SKM-1 treated with dmso at 0.1 percent for 144 hours (cell line): ENCODE measurements around the gene FERMT3.
"Not testable (repeated sequence)": the region's sequence is repeated elsewhere in the genome, so short reads cannot be mapped to it uniquely, and the experiment has no call there.

Experiments
- DNase-seq: peaks from one replicate; lab custom pipeline; 2025; ENCODE audit not compliant: unreplicated experiment; lab: John Stamatoyannopoulos, UW

The FERMT3 gene

DNA sequence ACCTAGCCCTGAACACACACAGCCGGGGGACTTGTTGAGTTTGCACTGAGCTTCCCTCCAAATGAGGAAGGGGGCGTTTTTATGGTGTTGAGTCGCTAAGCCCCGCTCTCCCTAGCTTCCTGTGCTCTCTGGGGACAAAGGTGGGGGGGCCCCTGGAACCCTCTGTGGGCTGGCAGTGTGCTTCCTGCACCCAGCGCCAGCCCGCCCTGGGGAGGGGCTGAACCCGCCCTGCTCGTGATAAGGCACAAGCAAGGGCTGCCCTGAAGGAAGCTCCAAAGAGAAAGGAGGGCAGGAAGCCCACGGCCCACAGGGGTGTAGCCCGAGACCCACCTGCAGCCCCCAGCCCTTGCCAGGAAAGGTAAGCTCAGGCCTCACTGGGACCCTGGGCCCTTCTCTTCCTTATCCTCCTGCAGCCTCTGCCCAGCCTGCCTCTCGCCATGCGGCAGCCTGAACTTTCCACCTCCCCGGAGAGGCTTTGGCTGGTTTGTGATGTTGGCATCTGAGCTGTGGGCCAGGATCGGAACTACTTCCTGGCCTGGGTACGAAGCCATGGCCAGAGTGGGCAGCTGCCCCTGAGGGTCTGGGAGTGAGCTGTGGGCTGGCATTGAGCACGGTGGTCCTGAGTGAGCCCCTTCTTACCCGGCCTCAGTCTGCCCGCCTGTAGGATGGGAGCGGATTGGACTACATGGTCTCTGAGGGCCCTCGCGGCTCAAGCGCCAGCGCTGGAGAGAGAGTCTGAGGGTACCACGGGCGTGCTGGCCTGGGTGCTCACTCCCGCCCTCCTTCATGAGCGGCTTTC is at the start of gene FERMT3:
Gene FERMT3 (plus strand): TSS at position 265 of the 799 bp plus-strand sequence. CDS start 644 bp downstream, outside the sequence.
- DNase-seq, result peak; percentile 72

DNA sequence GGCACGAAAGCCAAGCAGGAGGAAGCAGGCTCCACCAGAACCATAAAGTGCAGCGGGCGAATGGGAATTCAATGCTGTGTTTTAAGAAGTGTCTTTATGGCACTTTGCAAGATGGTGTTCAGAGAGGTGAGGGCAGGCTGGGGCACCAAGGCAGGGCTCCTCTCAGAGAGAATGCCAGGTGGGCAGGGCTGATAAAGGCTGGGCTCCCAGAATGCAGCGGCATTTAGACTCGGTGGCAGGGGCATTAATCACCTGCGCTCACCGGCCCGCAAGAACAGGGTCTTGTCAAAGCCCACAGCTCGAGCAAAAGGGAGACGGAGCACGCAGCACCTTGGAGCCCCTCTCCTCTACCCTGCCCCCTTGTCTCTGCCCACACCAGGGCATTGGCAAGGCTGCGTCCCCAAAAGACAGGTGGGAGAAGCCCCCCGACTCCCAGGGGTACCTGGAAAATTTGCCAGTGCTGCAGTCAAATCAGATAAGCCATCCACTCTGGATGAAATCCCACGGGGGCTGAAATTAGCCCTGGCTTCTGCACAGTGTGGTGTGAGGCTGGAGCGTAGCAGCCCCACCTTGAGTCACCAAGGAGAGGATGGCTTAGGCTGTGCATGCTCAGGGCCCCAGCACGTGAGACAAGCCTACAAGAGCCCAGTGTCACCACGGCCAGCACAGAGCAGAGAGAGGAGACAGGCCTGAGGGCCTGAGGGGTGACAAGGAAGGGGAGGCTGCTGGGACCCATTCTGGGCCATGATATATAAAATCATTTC is 48.7 kb upstream of the FERMT3 start:
- no peak for DNase-seq

DNA sequence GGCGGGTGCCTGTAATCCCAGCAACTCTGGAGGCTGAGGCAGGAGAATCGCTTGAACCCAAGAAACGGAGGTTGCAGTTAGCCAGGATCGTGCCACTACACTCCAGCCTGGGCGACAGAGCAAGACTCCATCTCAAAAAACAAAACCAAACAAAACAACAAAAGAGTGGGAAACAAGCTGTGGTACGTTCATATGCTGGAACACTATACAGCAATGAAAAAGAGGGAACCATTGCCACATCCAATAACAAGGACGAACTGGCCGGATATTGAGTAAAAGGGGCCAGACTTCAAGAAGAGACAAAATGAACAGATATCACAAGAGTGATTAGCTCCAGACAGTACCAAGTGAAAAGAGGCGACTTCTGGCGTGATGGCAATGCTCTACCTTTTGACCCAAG is 45.5 kb upstream of the FERMT3 start:
- no peak for DNase-seq

DNA sequence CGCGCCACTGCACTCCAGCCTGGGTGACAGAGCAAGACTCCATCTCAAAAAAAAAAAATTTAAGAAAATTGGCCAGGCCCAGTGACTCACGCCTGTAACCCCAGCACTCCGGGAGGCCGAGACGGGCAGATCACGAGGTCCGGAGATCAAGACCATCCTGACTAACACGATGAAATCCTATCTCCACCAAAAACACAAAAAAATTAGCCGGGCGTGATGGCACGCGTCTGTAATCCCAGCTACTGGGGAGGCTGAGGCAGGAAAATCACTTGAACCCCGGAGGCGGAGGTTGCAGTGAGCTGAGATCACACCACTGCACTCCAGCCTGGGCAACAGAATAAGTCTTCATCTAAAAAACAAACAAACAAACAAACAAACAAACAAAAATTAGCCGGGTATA is 43.8 kb upstream of the FERMT3 start:
- DNase-seq, result not testable (repeated sequence)

DNA sequence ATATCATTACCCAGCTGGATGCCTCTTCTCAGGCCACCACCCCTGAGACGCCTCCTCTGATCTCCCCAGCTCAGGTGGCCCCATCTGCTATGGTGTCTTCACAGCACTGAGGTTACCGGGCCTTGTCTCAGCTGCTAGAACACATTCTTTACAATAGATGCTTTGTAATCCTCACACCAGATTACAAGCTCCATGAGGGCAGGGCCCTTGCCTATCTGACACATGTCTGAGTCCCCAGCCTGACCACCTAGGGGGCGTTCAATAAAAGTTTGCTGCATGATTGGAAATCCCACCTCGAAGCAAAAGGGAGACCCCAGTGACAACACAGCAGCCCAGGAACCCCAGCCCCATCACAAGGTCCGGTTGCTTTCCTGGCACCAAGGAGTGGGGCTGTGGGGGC is 42.6 kb upstream of the FERMT3 start:
- no peak for DNase-seq

DNA sequence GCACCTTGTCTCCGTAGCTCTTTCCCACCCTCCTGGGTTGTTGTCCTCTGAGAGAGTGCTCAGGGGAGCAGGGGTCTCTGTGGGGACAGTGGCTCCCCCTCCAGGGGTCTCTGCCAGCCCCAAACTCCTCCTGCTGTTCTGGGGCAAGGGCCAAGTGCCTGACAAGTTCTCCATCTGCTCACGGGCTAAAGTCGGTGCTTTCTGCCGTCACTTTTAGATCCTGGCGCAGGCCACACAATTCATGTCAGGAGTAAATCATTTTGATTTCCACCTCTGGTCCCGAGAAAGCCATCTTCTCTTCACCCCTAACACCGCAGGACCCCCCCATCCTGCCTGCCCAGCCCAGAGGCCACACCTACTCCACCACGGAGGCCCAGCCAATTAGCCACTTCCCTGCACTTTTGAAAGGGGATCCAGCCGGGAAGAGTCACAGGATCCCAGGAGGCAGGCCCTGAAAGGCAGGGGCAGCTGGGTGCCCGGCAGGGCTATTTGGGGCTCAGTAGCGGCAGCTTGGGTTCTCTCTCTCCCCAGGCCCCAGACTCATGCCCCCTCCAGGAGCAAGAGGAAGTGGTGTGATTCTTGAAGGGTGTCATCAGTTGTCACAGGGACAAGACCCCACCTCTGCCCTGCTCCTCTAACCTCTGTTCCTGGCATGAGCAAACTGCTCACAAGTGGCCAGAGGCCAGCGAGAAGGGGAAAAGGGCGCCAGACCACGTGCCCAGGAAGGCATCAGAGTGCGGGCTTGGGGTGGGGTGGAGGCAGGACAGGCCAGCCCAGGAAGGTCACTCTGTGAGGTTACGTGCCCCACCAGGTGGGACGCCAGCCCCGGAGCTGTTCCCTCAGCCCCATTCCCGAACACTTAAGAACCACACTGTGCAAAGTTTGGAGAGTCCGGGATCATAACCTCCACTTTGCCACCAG is 41.9 kb upstream of the FERMT3 start:
- DNase-seq, result no peak

DNA sequence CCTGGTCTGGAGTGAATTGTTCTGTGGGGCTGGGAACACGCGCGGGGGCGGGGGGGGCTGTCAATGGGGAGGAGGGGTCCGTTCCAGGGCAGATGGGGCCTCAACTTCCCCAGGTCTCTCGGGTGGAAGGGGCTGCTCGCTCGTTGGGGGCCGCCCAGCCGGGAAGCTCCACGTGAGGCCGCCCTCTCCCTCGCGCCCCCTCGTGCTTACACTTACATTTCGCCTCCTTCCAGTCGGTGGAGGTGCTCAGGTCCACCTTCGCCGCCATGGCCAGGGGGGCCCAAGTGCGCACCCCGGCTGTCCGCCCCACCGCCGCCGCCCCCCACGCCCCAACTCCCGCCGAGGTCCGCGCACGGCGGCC is 41.1 kb upstream of the FERMT3 start:
- no peak for DNase-seq

DNA sequence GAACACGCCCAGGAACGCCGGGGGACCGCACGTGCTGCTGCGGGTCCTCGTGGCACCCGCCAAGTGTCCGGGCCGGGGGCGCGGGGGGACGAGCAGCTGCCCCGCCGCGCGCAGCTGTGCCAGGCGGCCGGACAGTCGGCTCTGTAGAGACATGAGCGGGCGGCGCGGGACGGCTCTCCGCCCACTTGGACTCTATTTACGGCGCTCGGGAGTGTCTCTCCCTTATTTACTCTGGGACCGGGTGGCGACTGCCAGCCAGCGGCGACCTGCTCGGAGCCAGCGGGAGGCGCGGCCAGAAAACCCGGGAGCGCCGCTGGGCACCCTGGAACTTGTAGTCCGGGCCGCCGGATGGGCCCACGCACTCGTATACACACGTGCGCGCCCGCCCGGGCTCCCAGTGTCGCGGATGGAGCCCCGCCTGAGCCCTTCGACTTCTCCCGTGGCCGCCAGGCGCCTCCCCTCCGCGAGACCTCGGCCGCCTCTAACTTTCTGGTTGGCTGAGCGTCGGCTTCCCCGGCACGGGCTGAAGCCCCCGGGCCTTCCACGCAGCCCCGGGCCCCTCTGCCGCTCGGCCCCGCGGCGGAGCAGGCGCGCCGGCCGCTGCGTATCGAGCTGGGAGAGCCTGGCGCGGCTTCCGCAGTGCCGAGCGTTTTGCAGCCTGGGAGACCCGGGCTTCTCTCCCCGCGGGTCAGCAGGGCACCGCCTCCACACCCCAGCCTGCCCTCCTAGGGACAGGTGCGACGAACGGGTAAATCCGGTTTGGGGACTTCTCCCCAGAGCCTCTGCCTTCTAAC is 40.5 kb upstream of the FERMT3 start, which contains the start of gene MACROD1:
Gene MACROD1 (minus strand): TSS at position 272 of the 794 bp plus-strand sequence. CDS start 119 bp downstream, at position 153.
- DNase-seq, result peak; percentile 78

DNA sequence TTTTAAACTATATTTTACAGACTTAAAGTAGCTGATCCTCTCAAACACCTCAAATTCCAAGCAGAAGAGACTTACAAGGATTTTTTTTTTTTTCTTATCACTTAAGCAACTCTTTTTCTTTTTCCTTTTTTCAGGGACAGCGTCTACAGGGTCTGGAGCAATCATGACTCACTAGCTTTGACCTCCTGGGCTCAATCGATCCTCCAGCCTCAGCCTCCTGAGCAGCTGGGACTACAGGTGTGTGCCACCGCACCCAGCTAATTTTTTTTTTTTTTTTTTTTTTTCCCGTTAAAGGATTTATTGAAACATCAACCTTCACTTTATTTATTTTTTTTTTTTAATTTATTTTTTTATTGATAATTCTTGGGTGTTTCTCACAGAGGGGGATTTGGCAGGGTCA is 36.1 kb upstream of the FERMT3 start:
- no peak for DNase-seq

DNA sequence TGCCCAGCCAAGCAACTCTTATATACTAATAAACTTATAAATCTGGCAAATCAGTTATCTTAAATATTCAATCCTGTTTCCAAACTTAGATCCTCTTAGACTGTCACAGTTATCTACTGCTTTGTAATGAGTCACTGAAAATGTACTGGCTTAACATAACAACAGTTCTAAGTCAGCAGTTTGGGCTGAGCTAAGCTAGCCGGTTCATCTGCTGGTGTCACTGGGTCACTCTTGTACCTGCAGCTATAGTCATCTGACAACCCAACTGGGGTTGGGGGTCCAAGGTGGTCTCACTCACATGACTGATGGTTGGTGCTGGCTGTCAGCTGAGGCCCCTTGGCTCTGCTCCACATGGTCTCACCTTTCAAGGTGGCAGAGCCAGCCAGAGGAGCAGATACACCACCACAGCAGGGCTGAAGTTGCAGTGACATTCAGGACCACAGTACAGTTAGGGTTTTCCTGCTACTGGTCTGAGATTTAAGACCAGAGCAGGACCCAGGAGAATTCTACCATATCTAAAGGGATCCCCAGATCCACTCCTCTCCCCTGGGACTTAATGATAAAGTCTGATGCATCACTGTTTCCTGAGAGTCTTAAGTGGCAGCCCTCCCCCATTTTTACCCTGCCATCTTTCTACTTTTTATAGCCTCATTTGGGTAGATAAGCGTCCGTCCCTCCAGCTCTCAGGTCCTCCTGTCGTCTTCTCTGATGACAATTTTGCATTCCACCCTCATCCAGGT is 32.7 kb upstream of the FERMT3 start:
- no peak for DNase-seq

DNA sequence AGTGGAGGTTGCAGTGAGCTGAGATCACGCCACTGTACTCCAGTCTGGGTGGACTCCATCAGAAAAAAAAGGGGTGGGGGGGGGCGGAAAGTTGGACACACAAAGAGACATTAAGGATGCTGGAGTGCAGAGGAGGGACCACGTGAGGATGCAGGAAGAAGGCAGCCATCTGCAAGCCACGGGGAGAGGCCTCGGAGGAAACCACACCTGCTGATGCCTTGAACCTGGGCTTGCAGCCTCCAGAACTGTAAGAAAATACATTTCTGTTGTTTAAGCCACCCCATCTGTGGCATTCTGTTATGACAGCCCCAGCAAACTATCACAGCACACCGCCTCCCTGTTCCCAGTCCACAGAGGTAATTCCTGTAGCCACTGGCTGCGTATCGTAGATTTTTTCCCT is 29.8 kb upstream of the FERMT3 start:
- DNase-seq, result no peak

DNA sequence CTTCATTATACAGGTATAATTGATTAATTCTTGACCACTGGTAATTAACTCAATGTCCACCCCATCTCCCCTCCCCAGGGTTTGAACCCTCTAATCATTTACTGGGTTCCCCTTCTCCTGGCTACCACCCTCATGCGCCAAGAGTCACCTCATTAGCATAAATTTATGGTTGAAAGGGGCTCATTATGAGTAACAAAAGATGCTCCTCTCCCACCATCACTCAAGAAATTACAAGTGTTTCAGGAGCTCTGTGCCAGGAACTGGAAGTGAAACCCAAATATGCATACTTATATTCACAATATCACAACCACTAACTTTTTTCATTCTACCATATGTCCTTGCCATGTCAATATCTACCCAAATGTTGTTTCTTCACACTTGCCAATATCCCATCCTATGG is 28.3 kb upstream of the FERMT3 start:
- no peak for DNase-seq

DNA sequence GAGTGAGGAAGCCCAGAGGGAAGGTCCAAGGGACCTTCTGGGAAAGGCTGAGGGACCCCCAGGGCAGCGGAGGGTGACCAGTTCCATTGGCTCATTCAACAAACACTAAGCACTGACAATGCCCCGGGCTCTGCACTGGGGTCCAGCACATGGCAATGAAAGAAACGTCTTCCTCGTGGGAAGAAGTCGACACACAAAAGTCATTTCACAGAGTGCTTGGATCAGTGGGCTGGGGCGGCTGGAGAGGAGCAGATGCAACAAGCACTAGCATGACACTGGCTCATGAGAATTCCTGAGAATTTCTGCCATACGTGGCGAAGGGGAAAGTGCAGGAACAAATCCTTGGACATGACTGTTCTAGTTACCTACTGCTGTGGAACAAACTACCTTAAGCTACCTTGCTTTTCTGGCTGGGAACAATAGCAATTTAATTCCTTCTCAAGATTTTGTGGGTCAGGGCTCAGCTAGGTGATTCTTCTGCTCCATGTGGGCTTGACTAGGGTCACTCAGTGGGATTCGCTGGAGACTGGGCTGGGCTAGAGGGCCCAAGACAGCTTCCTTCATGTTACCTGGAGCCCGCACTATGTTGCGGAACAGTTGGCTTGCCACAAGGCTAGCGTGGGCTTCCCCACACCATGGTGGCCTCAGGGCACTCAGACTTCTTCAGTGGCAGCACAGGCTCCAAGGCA is 27.4 kb upstream of the FERMT3 start:
- no peak for DNase-seq

DNA sequence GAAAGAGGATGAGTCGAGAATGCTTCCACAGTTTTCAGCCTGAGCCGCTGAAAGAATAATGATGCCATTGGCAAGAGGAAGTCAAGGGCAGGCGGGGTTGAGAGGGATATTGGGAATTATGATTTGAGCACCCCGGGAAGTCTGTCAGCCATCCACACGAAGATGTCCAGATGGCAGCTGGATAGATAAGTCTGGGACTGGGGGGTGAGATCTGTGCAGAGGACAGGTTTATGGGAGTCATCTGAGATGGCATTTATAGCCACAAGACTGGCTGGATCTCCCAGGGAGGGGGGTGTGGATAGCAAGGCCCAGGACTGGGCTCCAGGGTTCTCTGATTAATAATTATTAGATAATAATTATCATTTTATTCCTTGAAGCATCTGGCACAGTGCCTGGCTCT is 25.6 kb upstream of the FERMT3 start:
- no peak for DNase-seq

DNA sequence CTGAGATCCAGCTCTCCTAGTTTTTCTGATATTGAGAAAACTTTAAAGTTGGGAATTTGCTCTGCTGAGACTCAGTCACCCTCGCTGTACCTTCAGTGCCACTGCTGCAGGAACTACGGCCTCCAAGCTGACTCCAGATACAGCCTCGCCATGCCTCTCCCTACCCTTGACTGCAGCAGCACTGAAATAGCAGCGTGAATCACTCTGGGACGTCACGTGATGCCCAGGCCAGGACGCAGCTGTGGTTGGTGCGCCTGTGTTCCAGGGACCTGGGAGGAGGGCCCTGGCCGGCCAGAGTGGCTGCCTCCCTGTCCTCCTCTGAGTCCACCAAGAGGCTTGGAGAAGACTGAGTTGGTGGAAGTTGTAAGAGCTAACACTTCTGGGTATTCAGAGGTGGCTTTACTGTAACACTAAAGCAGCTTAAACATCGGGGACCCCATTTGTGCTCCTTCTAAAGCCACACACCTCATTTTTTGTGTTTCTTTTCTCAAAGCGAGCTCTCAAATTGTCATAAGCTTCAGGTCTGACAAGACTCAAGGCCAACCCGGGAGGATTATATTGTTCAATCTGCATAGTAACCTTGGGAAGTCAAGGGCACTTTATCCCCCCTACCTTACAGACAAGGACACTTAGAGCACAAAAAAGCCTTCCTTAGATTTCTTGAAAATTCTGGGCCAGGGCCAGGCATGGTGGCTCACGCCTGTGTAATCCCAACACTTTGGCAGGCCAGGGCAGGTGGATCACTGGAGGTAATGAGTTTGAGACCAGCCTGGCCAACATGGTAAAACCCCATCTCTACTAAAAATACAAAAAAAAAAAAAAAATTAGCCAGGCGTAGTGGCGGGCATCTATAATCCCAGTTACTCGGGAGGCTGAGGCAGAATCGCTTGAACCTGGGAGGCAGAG is 24.8 kb upstream of the FERMT3 start:
- DNase-seq, result peak; percentile 68

DNA sequence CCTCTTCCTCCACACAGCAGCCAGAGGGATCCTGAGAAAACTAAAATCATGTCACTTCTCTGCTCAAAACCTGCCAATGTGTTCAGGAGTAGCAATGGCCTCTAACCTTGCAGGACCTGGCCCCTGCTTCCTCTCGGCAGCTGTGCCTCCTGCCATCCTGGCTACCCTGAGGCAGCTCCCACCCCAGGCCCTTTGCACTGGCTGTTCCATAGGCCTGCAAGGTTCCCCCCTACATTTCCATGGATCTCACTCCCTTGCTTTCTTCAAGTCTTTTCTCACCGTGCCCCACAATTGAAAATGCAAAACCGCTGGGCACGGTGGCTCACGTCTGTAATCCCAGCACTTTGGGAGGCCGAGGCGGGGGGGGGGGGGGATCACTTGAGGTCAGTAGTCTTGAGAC is 22.6 kb upstream of the FERMT3 start:
- no peak for DNase-seq

DNA sequence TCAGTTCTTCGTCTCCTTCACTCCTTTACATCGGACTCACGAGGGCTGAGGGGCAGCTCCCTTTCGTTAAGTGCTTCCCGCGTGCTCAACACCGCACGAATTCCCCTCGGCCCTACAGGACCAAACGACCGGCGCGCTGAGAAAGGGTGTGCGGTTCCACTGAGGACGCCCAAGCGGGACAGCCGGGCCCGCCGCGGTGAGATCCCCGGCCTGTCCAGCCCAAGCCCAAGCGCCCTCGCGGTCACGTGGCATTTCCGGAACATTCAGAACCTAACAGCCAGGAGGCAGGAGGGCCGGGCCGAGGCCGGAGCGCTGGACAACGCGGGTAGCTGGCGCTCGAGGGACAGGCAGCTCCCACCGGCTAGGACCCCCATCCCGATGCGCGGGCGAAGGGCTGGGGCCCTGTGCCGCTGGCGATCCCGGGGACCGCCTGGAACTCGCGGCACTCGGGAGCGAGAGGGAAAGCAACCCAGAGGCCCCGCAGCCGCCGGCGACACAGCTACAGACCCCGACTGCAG is 21.3 kb upstream of the FERMT3 start:
- peak; percentile 69 for DNase-seq
